HCT116 (cell line): ENCODE measurements around the gene TBC1D8. TPM values are rescaled to one million over a fixed set of nuclear protein-coding genes. Genes with fewer than 3 reads are reported as not detected.

Source experiments
- ATAC-seq: fragments of 200-7000 bp; cut with Tn5 transposase; 2 replicates; pipeline ENCODE4 v1.9.1; 2020; ENCODE audit warnings: mild to moderate bottlenecking, moderate library complexity
- BruUV-seq: library from RNA; stranded (reverse); fragments of 400-500 nt; replicated peaks from 2 replicates; lab custom pipeline; 2021; lab: Mats Ljungman, UMichigan
- CTCF ChIA-PET: fragments of 300-600 bp; sonication (Branson Sonifier 250); formaldehyde crosslinking; loops from one replicate; lab custom pipeline; 2021; ENCODE audit warnings: antibody characterized with exemption; lab: Charles Lee
- POLR2A ChIA-PET: fragments of 300-600, 350-600 bp; sonication (Branson Sonifier 250); formaldehyde crosslinking; loops from one replicate; lab custom pipeline; 2021; ENCODE audit warnings: antibody characterized with exemption; lab: Charles Lee
- RAD21 ChIA-PET, 2 experiments: fragments of 300-600 bp; sonication (Branson Sonifier 250); formaldehyde crosslinking; loops; one replicate each; lab custom pipeline; 2023; ENCODE audit warnings: low total read pairs in 2 of 2; ENCODE audit not compliant: uncharacterized antibody in 2 of 2, unreplicated experiment in 2 of 2, low non-redundant PET in 1 of 2; lab: Charles Lee
- DNase-seq: peaks from one replicate; pipeline ENCODE4 v3.0.0-alpha.2; 2010; ENCODE audit warnings: low read depth, low spot score
- H2AFZ ChIP-seq: fragments of 200-600 bp; shearing (Covaris generic), sonication (generic); 2 replicates; pipeline ENCODE4 v1.6.1; 2017; ENCODE audit warnings: low read depth, mixed run types, mixed read lengths, antibody characterized with exemption, low read length; ENCODE audit not compliant: poor library complexity, severe bottlenecking
- H3K27ac ChIP-seq: 2 replicates; pipeline ENCODE4 v1.5.1; 2012; ENCODE audit warnings: low read depth, low read length
- H3K27me3 ChIP-seq: fragments of 200-600 bp; sonication (generic); 2 replicates; pipeline ENCODE4 v1.6.1; 2016; ENCODE audit warnings: mixed run types, low read length, mixed read lengths; ENCODE audit not compliant: insufficient read depth
- H3K36me3 ChIP-seq, 2 experiments: fragments of 200-500 bp in 1 of 2; fragments of 200-600 bp in 1 of 2; sonication (Bioruptor generic) in 1 of 2; sonication (generic) in 1 of 2; 2 replicates each; pipeline versions ENCODE4 v1.5.1 to v1.6.1; 2014 to 2016; ENCODE audit warnings: low read length in 2 of 2, inconsistent platforms in 1 of 2, mixed read lengths in 1 of 2, mixed run types in 1 of 2; ENCODE audit not compliant: insufficient read depth in 2 of 2, control insufficient read depth in 1 of 2
- H3K4me1 ChIP-seq, 2 experiments: fragments of 200-600 bp in 1 of 2; sonication (generic) in 1 of 2; 2 replicates each; pipeline versions ENCODE4 v1.5.1 to v1.6.1; 2012 to 2017; ENCODE audit warnings: low read length in 2 of 2, inconsistent platforms in 1 of 2, mild to moderate bottlenecking in 1 of 2, mixed read lengths in 1 of 2, mixed run types in 1 of 2, moderate library complexity in 1 of 2; ENCODE audit not compliant: insufficient read depth in 2 of 2, control insufficient read depth in 1 of 2
- H3K4me2 ChIP-seq: fragments of 200-600 bp; sonication (generic); 2 replicates; pipeline ENCODE4 v1.6.1; 2017; ENCODE audit warnings: mixed run types, low read length, mixed read lengths
- H3K4me3 ChIP-seq, 2 experiments: fragments of 200-600 bp in 1 of 2; sonication (generic) in 1 of 2; replicated peaks in 1 of 2; 2 replicates each; pipeline ENCODE4 v1.5.1; 2011 to 2016; ENCODE audit warnings: low read length in 2 of 2, control low read depth in 1 of 2, low read depth in 1 of 2, mild to moderate bottlenecking in 1 of 2, mixed read lengths in 1 of 2, mixed run types in 1 of 2
- H3K79me2 ChIP-seq: fragments of 200-600 bp; sonication (generic); 2 replicates; pipeline ENCODE4 v1.6.1; 2017; ENCODE audit warnings: mild to moderate bottlenecking, mixed run types, low read length, moderate library complexity, mixed read lengths; ENCODE audit not compliant: insufficient read depth
- H3K9ac ChIP-seq: fragments of 200-600 bp; sonication (generic); 2 replicates; pipeline ENCODE4 v1.6.1; 2016; ENCODE audit warnings: low read length, mixed read lengths
- H3K9me2 ChIP-seq: fragments of 200-600 bp; sonication (generic), shearing (Covaris generic); 2 replicates; pipeline ENCODE4 v1.6.1; 2017; ENCODE audit warnings: mixed run types, mild to moderate bottlenecking, moderate library complexity; ENCODE audit not compliant: insufficient read depth
- H3K9me3 ChIP-seq, 2 experiments: fragments of 200-500 bp in 1 of 2; fragments of 200-600 bp in 1 of 2; sonication (Bioruptor generic) in 1 of 2; sonication (generic) in 1 of 2; 2 replicates each; pipeline ENCODE4 v1.6.1; 2014 to 2017; ENCODE audit warnings: low read length in 2 of 2, mixed read lengths in 2 of 2, inconsistent platforms in 1 of 2, low read depth in 1 of 2, mild to moderate bottlenecking in 1 of 2, mixed run types in 1 of 2, moderate library complexity in 1 of 2; ENCODE audit not compliant: control insufficient read depth in 1 of 2, insufficient read depth in 1 of 2
- H4K20me1 ChIP-seq: fragments of 200-600 bp; sonication (generic), shearing (Covaris generic); 2 replicates; pipeline ENCODE4 v1.6.1; 2017; ENCODE audit warnings: mixed run types, mild to moderate bottlenecking, moderate library complexity; ENCODE audit not compliant: insufficient read depth
- CTCF ChIP-seq, 3 experiments: fragments of 200-600 bp in 1 of 3; sonication (generic) in 1 of 3; IDR thresholded peaks in 2 of 3; conservative IDR thresholded peaks in 1 of 3; 2 replicates each; pipeline ENCODE4 v1.5.1; 2012 to 2017; ENCODE audit warnings: low read depth in 2 of 3, low read length in 2 of 3, antibody characterized with exemption in 1 of 3, borderline replicate concordance in 1 of 3, control low read depth in 1 of 3, mild to moderate bottlenecking in 1 of 3, mixed read lengths in 1 of 3, mixed run types in 1 of 3, moderate library complexity in 1 of 3; ENCODE audit not compliant: insufficient read depth in 1 of 3
- ELF1 ChIP-seq: IDR thresholded peaks from 2 replicates; pipeline ENCODE4 v1.6.1; 2012; ENCODE audit warnings: low read depth, borderline replicate concordance
- MAX ChIP-seq: IDR thresholded peaks from 2 replicates; pipeline ENCODE4 v1.6.1; 2012
- RAD21 ChIP-seq: IDR thresholded peaks from 2 replicates; pipeline ENCODE4 v1.6.1; 2012; ENCODE audit warnings: low read depth, mild to moderate bottlenecking
- REST ChIP-seq: IDR thresholded peaks from 2 replicates; pipeline ENCODE4 v1.6.1; 2012; ENCODE audit warnings: low read depth
- YY1 ChIP-seq: IDR thresholded peaks from 2 replicates; pipeline ENCODE4 v1.6.1; 2011; ENCODE audit warnings: low read length, low read depth, moderate library complexity, mild to moderate bottlenecking; ENCODE audit not compliant: insufficient replicate concordance; ENCODE audit errors: extremely low read depth
- ZBTB33 ChIP-seq: IDR thresholded peaks from 2 replicates; pipeline ENCODE4 v1.6.1; 2011; ENCODE audit warnings: mild to moderate bottlenecking, low read length, moderate library complexity; ENCODE audit not compliant: insufficient replicate concordance; ENCODE audit errors: extremely low read depth
- ZNF274 ChIP-seq: fragments of 200-500 bp; sonication (Bioruptor generic); IDR thresholded peaks from 2 replicates; pipeline ENCODE4 v1.6.1; 2014; ENCODE audit warnings: mild to moderate bottlenecking, low read depth, low read length, inconsistent platforms
- intact Hi-C: fragments of 100-400 bp; cut with micrococcal nuclease; formaldehyde crosslinking; loops from 2 replicates; pipeline ENCODE4 v1.10.0; 2022
- total RNA-seq: library from RNA; stranded (reverse); gene quantifications from one replicate; pipeline ENCODE4 v1.2.1, GENCODE V29; 2021; ENCODE audit not compliant: unreplicated experiment

Gene TBC1D8
- total RNA-seq, 1 experiment from 2014 or later = 44.0 TPM

- H4K20me1 ChIP-seq = no peaks in the 10 kb centered on the region; the same call in 1 of the 2 replicates
Observed at GRCh38 chr2:101149241-101150192, 1.7 kb downstream of the TBC1D8 start.

More at GRCh38 chr2:101149241-101150192, 1.7 kb downstream of the TBC1D8 start:
- Histone ChIP-seq H3K4me1 (peaks cover 37 to 72% of the 10 kb centered on the region in 2 experiments), H3K4me2 (peak overlapping the region; percentile 85), H3K9ac (peak overlapping the region; percentile 84), H3K27me3 (no peaks in the 10 kb centered on the region), H2AFZ (no peak overlapping the region), H3K9me2 (no peaks in the 10 kb centered on the region), H3K4me3 (peak overlapping the region; percentile 72 to 80), H3K27ac (no peak overlapping the region), H3K9me3 (no peaks in the 10 kb centered on the region), H3K36me3 (no peaks in the 10 kb centered on the region), H3K79me2 (peaks cover 60% of the 10 kb centered on the region)
- TF ChIP-seq MAX (no peak), CTCF (IDR thresholded peaks at IDR 0.05 in 2 of 3, conservative IDR thresholded peaks at IDR 0.05 in 1 of 3; ENCODE audit: borderline replicate concordance in 1 of 3, insufficient read depth in 1 of 3, low read depth in 2 of 3, low read length in 2 of 3) (no peak), RAD21 (no peak), ZBTB33 (no peak), ZNF274 (no peak), REST (no peak), ELF1 (no peak), YY1 (no peak)
- ChIA-PET RAD21 (interaction anchor here in 1 of 2 experiments (1.2 kb wide), 1 partner anchor 36 kb away, joined by 3 read pairs; no protein-coding TSS in a partner anchor), CTCF (interaction anchor here (4.4 kb wide), 1 partner anchor 113 kb away, joined by 33 read pairs; no protein-coding TSS in a partner anchor), POLR2A (interaction anchor here (1.1 kb wide), 1 partner anchor 148 kb away, joined by 3 read pairs; no protein-coding TSS in a partner anchor)
- ATAC-seq (no peak), DNase-seq (no peak)
- intact Hi-C loops = loop anchor here (10.0 kb wide), 1 partner anchor 415 kb away; no protein-coding TSS in a partner anchor
- BruUV-seq = no TSS peak
